HCT116 (cell line): ENCODE data around the gene SMAD7. TPM values are rescaled to one million over a fixed set of nuclear protein-coding genes. Genes with fewer than 3 reads are reported as not detected.

Source experiments
- ATAC-seq: fragments of 200-7000 bp; cut with Tn5 transposase; 2 replicates; pipeline ENCODE4 v1.9.1; 2020; ENCODE audit warnings: mild to moderate bottlenecking, moderate library complexity
- BruUV-seq: library from RNA; stranded (reverse); fragments of 400-500 nt; replicated peaks from 2 replicates; lab custom pipeline; 2021; lab: Mats Ljungman, UMichigan
- CTCF ChIA-PET: fragments of 300-600 bp; sonication (Branson Sonifier 250); formaldehyde crosslinking; loops from one replicate; lab custom pipeline; 2021; ENCODE audit warnings: antibody characterized with exemption; lab: Charles Lee
- POLR2A ChIA-PET: fragments of 300-600, 350-600 bp; sonication (Branson Sonifier 250); formaldehyde crosslinking; loops from one replicate; lab custom pipeline; 2021; ENCODE audit warnings: antibody characterized with exemption; lab: Charles Lee
- RAD21 ChIA-PET, 2 experiments: fragments of 300-600 bp; sonication (Branson Sonifier 250); formaldehyde crosslinking; loops; one replicate each; lab custom pipeline; 2023; ENCODE audit warnings: low total read pairs in 2 of 2; ENCODE audit not compliant: uncharacterized antibody in 2 of 2, unreplicated experiment in 2 of 2, low non-redundant PET in 1 of 2; lab: Charles Lee
- DNase-seq: peaks from one replicate; pipeline ENCODE4 v3.0.0-alpha.2; 2010; ENCODE audit warnings: low read depth, low spot score
- H2AFZ ChIP-seq: fragments of 200-600 bp; shearing (Covaris generic), sonication (generic); 2 replicates; pipeline ENCODE4 v1.6.1; 2017; ENCODE audit warnings: low read depth, mixed run types, mixed read lengths, antibody characterized with exemption, low read length; ENCODE audit not compliant: poor library complexity, severe bottlenecking
- H3K27ac ChIP-seq: 2 replicates; pipeline ENCODE4 v1.5.1; 2012; ENCODE audit warnings: low read depth, low read length
- H3K27me3 ChIP-seq: fragments of 200-600 bp; sonication (generic); 2 replicates; pipeline ENCODE4 v1.6.1; 2016; ENCODE audit warnings: mixed run types, low read length, mixed read lengths; ENCODE audit not compliant: insufficient read depth
- H3K36me3 ChIP-seq, 2 experiments: fragments of 200-500 bp in 1 of 2; fragments of 200-600 bp in 1 of 2; sonication (Bioruptor generic) in 1 of 2; sonication (generic) in 1 of 2; 2 replicates each; pipeline versions ENCODE4 v1.5.1 to v1.6.1; 2014 to 2016; ENCODE audit warnings: low read length in 2 of 2, inconsistent platforms in 1 of 2, mixed read lengths in 1 of 2, mixed run types in 1 of 2; ENCODE audit not compliant: insufficient read depth in 2 of 2, control insufficient read depth in 1 of 2
- H3K4me1 ChIP-seq, 2 experiments: fragments of 200-600 bp in 1 of 2; sonication (generic) in 1 of 2; 2 replicates each; pipeline versions ENCODE4 v1.5.1 to v1.6.1; 2012 to 2017; ENCODE audit warnings: low read length in 2 of 2, inconsistent platforms in 1 of 2, mild to moderate bottlenecking in 1 of 2, mixed read lengths in 1 of 2, mixed run types in 1 of 2, moderate library complexity in 1 of 2; ENCODE audit not compliant: insufficient read depth in 2 of 2, control insufficient read depth in 1 of 2
- H3K4me2 ChIP-seq: fragments of 200-600 bp; sonication (generic); 2 replicates; pipeline ENCODE4 v1.6.1; 2017; ENCODE audit warnings: mixed run types, low read length, mixed read lengths
- H3K4me3 ChIP-seq, 2 experiments: fragments of 200-600 bp in 1 of 2; sonication (generic) in 1 of 2; replicated peaks in 1 of 2; 2 replicates each; pipeline ENCODE4 v1.5.1; 2011 to 2016; ENCODE audit warnings: low read length in 2 of 2, control low read depth in 1 of 2, low read depth in 1 of 2, mild to moderate bottlenecking in 1 of 2, mixed read lengths in 1 of 2, mixed run types in 1 of 2
- H3K79me2 ChIP-seq: fragments of 200-600 bp; sonication (generic); 2 replicates; pipeline ENCODE4 v1.6.1; 2017; ENCODE audit warnings: mild to moderate bottlenecking, mixed run types, low read length, moderate library complexity, mixed read lengths; ENCODE audit not compliant: insufficient read depth
- H3K9ac ChIP-seq: fragments of 200-600 bp; sonication (generic); 2 replicates; pipeline ENCODE4 v1.6.1; 2016; ENCODE audit warnings: low read length, mixed read lengths
- H3K9me2 ChIP-seq: fragments of 200-600 bp; sonication (generic), shearing (Covaris generic); 2 replicates; pipeline ENCODE4 v1.6.1; 2017; ENCODE audit warnings: mixed run types, mild to moderate bottlenecking, moderate library complexity; ENCODE audit not compliant: insufficient read depth
- H3K9me3 ChIP-seq, 2 experiments: fragments of 200-500 bp in 1 of 2; fragments of 200-600 bp in 1 of 2; sonication (Bioruptor generic) in 1 of 2; sonication (generic) in 1 of 2; 2 replicates each; pipeline ENCODE4 v1.6.1; 2014 to 2017; ENCODE audit warnings: low read length in 2 of 2, mixed read lengths in 2 of 2, inconsistent platforms in 1 of 2, low read depth in 1 of 2, mild to moderate bottlenecking in 1 of 2, mixed run types in 1 of 2, moderate library complexity in 1 of 2; ENCODE audit not compliant: control insufficient read depth in 1 of 2, insufficient read depth in 1 of 2
- H4K20me1 ChIP-seq: fragments of 200-600 bp; sonication (generic), shearing (Covaris generic); 2 replicates; pipeline ENCODE4 v1.6.1; 2017; ENCODE audit warnings: mixed run types, mild to moderate bottlenecking, moderate library complexity; ENCODE audit not compliant: insufficient read depth
- CBX3 ChIP-seq: IDR thresholded peaks from 2 replicates; pipeline ENCODE4 v1.6.1; 2012; ENCODE audit warnings: low read depth
- CEBPB ChIP-seq: IDR thresholded peaks from 2 replicates; pipeline ENCODE4 v1.6.1; 2012; ENCODE audit warnings: low read depth
- EGR1 ChIP-seq: IDR thresholded peaks from 2 replicates; pipeline ENCODE4 v1.6.1; 2012; ENCODE audit warnings: low read depth
- ELF1 ChIP-seq: IDR thresholded peaks from 2 replicates; pipeline ENCODE4 v1.6.1; 2012; ENCODE audit warnings: low read depth, borderline replicate concordance
- EZH2 ChIP-seq: fragments of 200-600 bp; sonication (generic); IDR thresholded peaks from 2 replicates; pipeline ENCODE4 v1.6.1; 2017; ENCODE audit warnings: antibody characterized with exemption, mixed run types
- EZH2phosphoT487 ChIP-seq: fragments of 200-600 bp; IDR thresholded peaks from 2 replicates; pipeline ENCODE4 v1.6.1; 2018; ENCODE audit warnings: antibody characterized with exemption, borderline replicate concordance
- FOSL1 ChIP-seq: IDR thresholded peaks from 2 replicates; pipeline ENCODE4 v1.6.1; 2012; ENCODE audit warnings: low read depth
- MAX ChIP-seq: IDR thresholded peaks from 2 replicates; pipeline ENCODE4 v1.6.1; 2012
- POLR2A ChIP-seq: IDR thresholded peaks from 2 replicates; pipeline ENCODE4 v1.7.0; 2011; ENCODE audit warnings: borderline replicate concordance; ENCODE audit not compliant: insufficient read depth, insufficient read length; ENCODE audit errors: extremely low read depth
- POLR2AphosphoS5 ChIP-seq: IDR thresholded peaks from 2 replicates; pipeline ENCODE4 v1.6.1; 2011; ENCODE audit warnings: mild to moderate bottlenecking, low read depth, low read length, moderate library complexity
- RAD21 ChIP-seq: IDR thresholded peaks from 2 replicates; pipeline ENCODE4 v1.6.1; 2012; ENCODE audit warnings: low read depth, mild to moderate bottlenecking
- REST ChIP-seq: IDR thresholded peaks from 2 replicates; pipeline ENCODE4 v1.6.1; 2012; ENCODE audit warnings: low read depth
- SIN3A ChIP-seq: IDR thresholded peaks from 2 replicates; pipeline ENCODE4 v1.6.1; 2012; ENCODE audit warnings: low read depth
- SRF ChIP-seq: IDR thresholded peaks from 2 replicates; pipeline ENCODE4 v1.6.1; 2012; ENCODE audit warnings: low read depth
- ZFX ChIP-seq: fragments of 450-650 bp; IDR thresholded peaks from 2 replicates; pipeline ENCODE4 v1.6.1; 2017
- ZNF274 ChIP-seq: fragments of 200-500 bp; sonication (Bioruptor generic); IDR thresholded peaks from 2 replicates; pipeline ENCODE4 v1.6.1; 2014; ENCODE audit warnings: mild to moderate bottlenecking, low read depth, low read length, inconsistent platforms
- intact Hi-C: fragments of 100-400 bp; cut with micrococcal nuclease; formaldehyde crosslinking; loops from 2 replicates; pipeline ENCODE4 v1.10.0; 2022
- total RNA-seq: library from RNA; stranded (reverse); gene quantifications from one replicate; pipeline ENCODE4 v1.2.1, GENCODE V29; 2021; ENCODE audit not compliant: unreplicated experiment

Gene SMAD7
- total RNA-seq, 1 experiment from 2014 or later, result 7.2 TPM

- Histone ChIP-seq H3K9me2 (no peaks in the 10 kb centered on the region), H3K79me2 (no peaks in the 10 kb centered on the region), H3K9ac (no peak overlapping the region), H2AFZ (no peak overlapping the region), H3K36me3 (no peaks in the 10 kb centered on the region), H3K9me3 (no peaks in the 10 kb centered on the region), H3K27ac (no peak overlapping the region), H3K27me3 (no peaks in the 10 kb centered on the region; the same call in 1 of the 2 replicates), H4K20me1 (no peaks in the 10 kb centered on the region), H3K4me2 (no peak overlapping the region), H3K4me3 (no peak overlapping the region), H3K4me1 (no peaks in the 10 kb centered on the region)
- TF ChIP-seq CEBPB, result no peak
- TF ChIP-seq ELF1, result no peak
- TF ChIP-seq POLR2AphosphoS5, result no peak
- TF ChIP-seq CBX3, result no peak
- no peak for TF ChIP-seq EZH2
- TF ChIP-seq MAX, result no peak
- intact Hi-C loops, result no loop called here
- POLR2A ChIA-PET, result no interaction called here
- no TSS peak for BruUV-seq
- DNase-seq (no peak), ATAC-seq (no peak)
- CTCF ChIA-PET, result no interaction called here
- RAD21 ChIA-PET, result no interaction called here
Observed at GRCh38 chr18:48887294-48887904, 63.4 kb downstream of the SMAD7 start.

GRCh38 chr18:48886520-48887293, 64.1 kb downstream of the SMAD7 start:
- no peak overlapping the region for H3K4me3 ChIP-seq
- no peaks in the 10 kb centered on the region for H3K36me3 ChIP-seq
- no peaks in the 10 kb centered on the region for H3K4me1 ChIP-seq
- no peak overlapping the region for H2AFZ ChIP-seq
- H4K20me1 ChIP-seq, result no peaks in the 10 kb centered on the region
- BruUV-seq, result no TSS peak
- intact Hi-C loops, result no loop called here
- no peaks in the 10 kb centered on the region for H3K79me2 ChIP-seq
- ChIA-PET CTCF (no interaction called here), POLR2A (no interaction called here), RAD21 (no interaction called here)
- no peak for DNase-seq
- H3K9ac ChIP-seq, result no peak overlapping the region
- no peaks in the 10 kb centered on the region; the same call in 1 of the 2 replicates for H3K27me3 ChIP-seq
- no peak overlapping the region for H3K4me2 ChIP-seq
- no peaks in the 10 kb centered on the region for H3K9me3 ChIP-seq
- ATAC-seq, result no peak
- no peaks in the 10 kb centered on the region for H3K9me2 ChIP-seq
- H3K27ac ChIP-seq, result no peak overlapping the region
- TF ChIP-seq CEBPB, result no peak
- TF ChIP-seq RAD21, result no peak
- TF ChIP-seq REST, result no peak
- no peak for TF ChIP-seq EGR1
- no peak for TF ChIP-seq FOSL1
- TF ChIP-seq SIN3A, result no peak
- no peak for TF ChIP-seq ZFX
- TF ChIP-seq POLR2A, result no peak
- no peak for TF ChIP-seq SRF
- no peak for TF ChIP-seq ZNF274
- TF ChIP-seq EZH2phosphoT487, result no peak
